Kidney (tissue), 14 donors: ENCODE results near the gene CDH12. TPM values are rescaled to one million over a fixed set of nuclear protein-coding genes. Genes with fewer than 3 reads are reported as not detected.

Source experiments
- DNase-seq, 5 donors: peaks; one replicate each; pipeline ENCODE4 v3.0.0-alpha.2; 2013 to 2020
- FAIRE-seq: peaks from 2 replicates; lab custom pipeline; 2012; peaks lifted over from hg19 to GRCh38; lab: Jason Lieb, UNC
- H3K27ac ChIP-seq, 2 donors: one replicate each; pipeline ENCODE4 v1.7.0; 2013; ENCODE audit warnings: low read depth in 2 of 2, low read length in 2 of 2, inconsistent platforms in 1 of 2
- H3K27me3 ChIP-seq: one replicate; pipeline ENCODE4 v1.7.1; 2013; ENCODE audit warnings: low read length, inconsistent platforms; ENCODE audit not compliant: control insufficient read depth, insufficient read depth
- H3K36me3 ChIP-seq, 3 donors: one replicate each; pipeline versions ENCODE4 v1.7.0 to v1.7.1; 2013; ENCODE audit warnings: low read length in 3 of 3, control low read depth in 1 of 3, inconsistent platforms in 1 of 3; ENCODE audit not compliant: insufficient read depth in 3 of 3, control insufficient read depth in 2 of 3
- H3K4me1 ChIP-seq, 3 donors: one replicate each; pipeline versions ENCODE4 v1.7.0 to v1.7.1; 2013; ENCODE audit warnings: low read length in 3 of 3, inconsistent platforms in 1 of 3, low read depth in 1 of 3; ENCODE audit not compliant: control insufficient read depth in 2 of 3, insufficient read depth in 2 of 3
- H3K4me3 ChIP-seq, 3 donors: one replicate each; pipeline versions ENCODE4 v1.7.0 to v1.8.1; 2013; ENCODE audit warnings: low read length in 3 of 3, control low read depth in 1 of 3, inconsistent platforms in 1 of 3
- H3K9ac ChIP-seq, 3 donors: one replicate each; pipeline versions ENCODE4 v1.7.0 to v1.7.1; 2013; ENCODE audit warnings: low read length in 3 of 3, control low read depth in 1 of 3, inconsistent platforms in 1 of 3
- H3K9me3 ChIP-seq, 3 donors: one replicate each; pipeline versions ENCODE4 v1.7.0 to v1.7.1; 2013; ENCODE audit warnings: low read length in 3 of 3, control low read depth in 1 of 3, inconsistent platforms in 1 of 3; ENCODE audit not compliant: control insufficient read depth in 2 of 3, insufficient read depth in 1 of 3
- CTCF ChIP-seq: IDR thresholded peaks from 3 replicates; pipeline ENCODE4 v1.5.1; 2012; ENCODE audit warnings: mild to moderate bottlenecking, moderate library complexity, borderline replicate concordance; ENCODE audit not compliant: insufficient read depth; ENCODE audit errors: extremely low read depth
- intact Hi-C: fragments of 100-400 bp; cut with DNase I; formaldehyde crosslinking; loops from one replicate; pipeline ENCODE4 v1.11.1; 2022
- polyA plus RNA-seq: library from polyadenylated mRNA; stranded (reverse); fragments of 350-450 nt; fragmentation: Illumina TruSeq; extraction: RNeasy Lipid Tissue Mini Kit (QIAGEN cat#74804); gene quantifications from one replicate; pipeline ENCODE4 v1.2.3, GENCODE V29; 2014; ENCODE audit warnings: low read depth, low replicate concordance; ENCODE audit not compliant: insufficient read depth
- total RNA-seq: library from RNA; stranded (reverse); fragmentation: NEBNext Ultra II Directional; extraction: Animal tissue kit (Norgen Biotek cat#: 25700); gene quantifications from one replicate; pipeline ENCODE4 v1.2.1, GENCODE V29; 2021
- donor health status: control.
- donor health status: control.
- donor health status: control.
- donor health status: control.
- donor health status: control.
- donor health status: DM: yes; HTN: yes; CAD: no.
- donor health status: Normal renal cell carcinoma (clear cell type).

Gene CDH12
- total and polyA plus RNA-seq, 2 donors from 2014 or later: 0.17 TPM; not detected in 1

DNA sequence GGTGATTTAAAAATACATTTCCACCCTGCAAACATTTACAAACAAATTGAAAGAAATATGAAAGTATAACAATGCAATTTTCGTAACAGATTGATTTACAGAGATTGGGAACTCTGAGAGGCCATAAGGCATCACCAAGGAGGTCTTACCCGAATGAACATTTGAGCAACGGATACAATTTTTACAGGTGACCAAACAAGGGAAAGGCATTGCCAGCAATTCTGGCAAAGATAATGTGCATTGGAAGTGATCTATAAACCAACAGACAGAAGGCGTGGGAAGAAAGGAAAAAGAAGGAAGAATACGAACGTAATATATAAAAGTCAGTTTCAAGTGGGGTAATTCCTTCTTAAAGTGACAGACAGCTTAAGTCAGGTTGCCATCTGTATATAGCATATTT lies 295.9 kb downstream of the CDH12 start:
- DNase-seq: no peak
- Histone ChIP-seq H3K36me3 (no peaks in the 10 kb centered on the region), H3K27ac (no peak overlapping the region), H3K9me3 (no peaks in the 10 kb centered on the region), H3K4me1 (no peaks in the 10 kb centered on the region), H3K9ac (no peak overlapping the region), H3K4me3 (no peak overlapping the region), H3K27me3 (no peaks in the 10 kb centered on the region)
- TF ChIP-seq CTCF: no peak
- intact Hi-C loops: no loop called here
- no peak for FAIRE-seq

GRCh38 chr5:22554475-22554874 lies 298.7 kb downstream of the CDH12 start:
- H3K27me3 ChIP-seq: no peaks in the 10 kb centered on the region
- no peak overlapping the region for H3K4me3 ChIP-seq
- no peak for FAIRE-seq
- H3K4me1 ChIP-seq: no peaks in the 10 kb centered on the region
- H3K27ac ChIP-seq: no peak overlapping the region
- no peak overlapping the region for H3K9ac ChIP-seq
- no peaks in the 10 kb centered on the region for H3K9me3 ChIP-seq
- no peaks in the 10 kb centered on the region for H3K36me3 ChIP-seq
- intact Hi-C loops: no loop called here
- no peak for DNase-seq
- TF ChIP-seq CTCF: no peak

- H3K27me3 ChIP-seq: no peaks in the 10 kb centered on the region
- no peaks in the 10 kb centered on the region for H3K4me1 ChIP-seq
- FAIRE-seq (no peak), DNase-seq (no peak)
- no peak for TF ChIP-seq CTCF
- H3K4me3 ChIP-seq: no peak overlapping the region
- H3K36me3 ChIP-seq: no peaks in the 10 kb centered on the region
- no peak overlapping the region for H3K9ac ChIP-seq
- H3K27ac ChIP-seq: no peak overlapping the region
- intact Hi-C loops: no loop called here
- no peaks in the 10 kb centered on the region for H3K9me3 ChIP-seq
These were observed 303.1 kb downstream of the CDH12 start for GRCh38 chr5:22549876-22550671.
